DND-41 (cell line): ENCODE data around the gene ARAP1.

Experiments
- ATAC-seq: fragments of 200-7000 bp; cut with Tn5 transposase; 3 replicates; pipeline ENCODE4 v1.9.1; 2021; ENCODE audit warnings: low read depth; ENCODE audit not compliant: insufficient read depth
- DNase-seq: peaks from one replicate; pipeline ENCODE4 v3.0.0-alpha.2; 2020
- H2AFZ ChIP-seq: 2 replicates; pipeline ENCODE4 v1.6.0; 2012; ENCODE audit warnings: low read depth, low read length
- H3K27ac ChIP-seq: 2 replicates; pipeline ENCODE4 v1.5.1; 2012; ENCODE audit warnings: low read length, inconsistent platforms
- H3K27me3 ChIP-seq: fragments of 200-600 bp; sonication (generic); 2 replicates; pipeline ENCODE4 v1.6.0; 2012; ENCODE audit warnings: low read length, mild to moderate bottlenecking, inconsistent platforms; ENCODE audit not compliant: insufficient read depth, poor library complexity
- H3K36me3 ChIP-seq: 2 replicates; pipeline ENCODE4 v1.5.1; 2012; ENCODE audit warnings: low read length, inconsistent platforms; ENCODE audit not compliant: insufficient read depth
- H3K4me1 ChIP-seq: 2 replicates; pipeline ENCODE4 v1.5.1; 2012; ENCODE audit warnings: mild to moderate bottlenecking, low read length; ENCODE audit not compliant: insufficient read depth
- H3K4me2 ChIP-seq: 2 replicates; pipeline ENCODE4 v1.6.0; 2012; ENCODE audit warnings: mild to moderate bottlenecking, moderate library complexity, low read length, inconsistent platforms; ENCODE audit not compliant: insufficient read depth
- H3K4me3 ChIP-seq, 2 experiments: fragments of 200-600 bp in 1 of 2; shearing (Covaris generic) in 1 of 2; 2 replicates each; pipeline ENCODE4 v1.5.1; 2012 to 2016; ENCODE audit warnings: inconsistent platforms in 2 of 2, low read length in 2 of 2, mild to moderate bottlenecking in 2 of 2, low read depth in 1 of 2, moderate library complexity in 1 of 2
- H3K79me2 ChIP-seq: 2 replicates; pipeline ENCODE4 v1.6.0; 2012; ENCODE audit warnings: low read length, inconsistent platforms; ENCODE audit not compliant: insufficient read depth
- H3K9ac ChIP-seq: 2 replicates; pipeline ENCODE4 v1.6.0; 2012; ENCODE audit warnings: low read depth, mild to moderate bottlenecking, inconsistent platforms, low read length, moderate library complexity
- H3K9me3 ChIP-seq: 2 replicates; pipeline ENCODE4 v1.5.1; 2012; ENCODE audit warnings: low read length, moderate library complexity, mild to moderate bottlenecking, inconsistent platforms; ENCODE audit not compliant: insufficient read depth, severe bottlenecking
- H4K20me1 ChIP-seq: 2 replicates; pipeline ENCODE4 v1.6.0; 2012; ENCODE audit warnings: low read length; ENCODE audit not compliant: insufficient read depth
- EZH2 ChIP-seq: IDR thresholded peaks from 3 replicates; pipeline ENCODE4 v1.6.1; 2012; ENCODE audit warnings: borderline replicate concordance, low read depth, mild to moderate bottlenecking, moderate library complexity, low read length, inconsistent platforms; ENCODE audit not compliant: severe bottlenecking
- TF ChIP-seq, protein P1 (sequence below): IDR thresholded peaks from 2 replicates; pipeline ENCODE4 v1.5.1; 2012; ENCODE audit warnings: borderline replicate concordance, low read length, moderate library complexity, mild to moderate bottlenecking; ENCODE audit not compliant: poor library complexity, severe bottlenecking; ENCODE audit errors: extremely low read depth

The ARAP1 gene

GRCh38 chr11:72766152-72766902 is 14.1 kb upstream of the ARAP1 start:
- H3K79me2 ChIP-seq: no peaks in the 10 kb centered on the region
- no peak for DNase-seq
- H3K9me3 ChIP-seq: no peaks in the 10 kb centered on the region
- no peaks in the 10 kb centered on the region for H3K27me3 ChIP-seq
- ATAC-seq: no peak
- no peaks in the 10 kb centered on the region for H3K36me3 ChIP-seq
- no peak overlapping the region for H2AFZ ChIP-seq
- no peak overlapping the region for H3K9ac ChIP-seq
- H3K4me2 ChIP-seq: no peak overlapping the region
- H3K4me1 ChIP-seq: no peaks in the 10 kb centered on the region
- no peaks in the 10 kb centered on the region for H4K20me1 ChIP-seq
- H3K27ac ChIP-seq: no peak overlapping the region
- H3K4me3 ChIP-seq: no peak overlapping the region
- TF ChIP-seq, protein P1, sequence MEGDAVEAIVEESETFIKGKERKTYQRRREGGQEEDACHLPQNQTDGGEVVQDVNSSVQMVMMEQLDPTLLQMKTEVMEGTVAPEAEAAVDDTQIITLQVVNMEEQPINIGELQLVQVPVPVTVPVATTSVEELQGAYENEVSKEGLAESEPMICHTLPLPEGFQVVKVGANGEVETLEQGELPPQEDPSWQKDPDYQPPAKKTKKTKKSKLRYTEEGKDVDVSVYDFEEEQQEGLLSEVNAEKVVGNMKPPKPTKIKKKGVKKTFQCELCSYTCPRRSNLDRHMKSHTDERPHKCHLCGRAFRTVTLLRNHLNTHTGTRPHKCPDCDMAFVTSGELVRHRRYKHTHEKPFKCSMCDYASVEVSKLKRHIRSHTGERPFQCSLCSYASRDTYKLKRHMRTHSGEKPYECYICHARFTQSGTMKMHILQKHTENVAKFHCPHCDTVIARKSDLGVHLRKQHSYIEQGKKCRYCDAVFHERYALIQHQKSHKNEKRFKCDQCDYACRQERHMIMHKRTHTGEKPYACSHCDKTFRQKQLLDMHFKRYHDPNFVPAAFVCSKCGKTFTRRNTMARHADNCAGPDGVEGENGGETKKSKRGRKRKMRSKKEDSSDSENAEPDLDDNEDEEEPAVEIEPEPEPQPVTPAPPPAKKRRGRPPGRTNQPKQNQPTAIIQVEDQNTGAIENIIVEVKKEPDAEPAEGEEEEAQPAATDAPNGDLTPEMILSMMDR: no peak
- no peak for TF ChIP-seq EZH2

DNA sequence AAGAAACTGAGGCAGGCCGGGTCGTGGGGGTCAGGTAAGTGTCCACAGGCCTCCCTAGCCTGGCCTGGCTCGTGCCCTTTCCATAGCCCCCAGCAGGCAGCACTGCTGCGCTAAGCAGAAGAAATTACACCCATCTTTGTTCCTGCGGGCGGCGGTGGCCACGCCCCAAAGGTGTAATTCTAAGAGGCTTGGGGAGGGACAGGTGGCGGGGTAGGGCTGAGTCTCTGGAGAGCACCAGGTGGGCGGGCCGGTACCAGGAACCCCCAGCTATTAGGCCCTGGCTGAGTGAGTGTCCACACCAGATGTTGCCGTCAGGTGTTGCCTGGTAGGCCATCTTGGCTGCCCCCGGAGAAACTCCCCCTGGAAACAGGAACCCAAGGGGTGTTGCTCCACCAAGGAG is 12.3 kb upstream of the ARAP1 start:
- H3K9ac ChIP-seq: no peak overlapping the region
- no peak for DNase-seq
- H4K20me1 ChIP-seq: no peaks in the 10 kb centered on the region
- no peaks in the 10 kb centered on the region for H3K79me2 ChIP-seq
- no peak overlapping the region for H3K4me2 ChIP-seq
- no peak overlapping the region for H2AFZ ChIP-seq
- H3K27ac ChIP-seq: no peak overlapping the region
- no peak overlapping the region for H3K4me3 ChIP-seq
- ATAC-seq: no peak
- TF ChIP-seq, protein P1: no peak
- TF ChIP-seq EZH2: no peak
- no peaks in the 10 kb centered on the region for H3K27me3 ChIP-seq
- no peaks in the 10 kb centered on the region for H3K4me1 ChIP-seq
- H3K9me3 ChIP-seq: no peaks in the 10 kb centered on the region
- H3K36me3 ChIP-seq: no peaks in the 10 kb centered on the region

DNA sequence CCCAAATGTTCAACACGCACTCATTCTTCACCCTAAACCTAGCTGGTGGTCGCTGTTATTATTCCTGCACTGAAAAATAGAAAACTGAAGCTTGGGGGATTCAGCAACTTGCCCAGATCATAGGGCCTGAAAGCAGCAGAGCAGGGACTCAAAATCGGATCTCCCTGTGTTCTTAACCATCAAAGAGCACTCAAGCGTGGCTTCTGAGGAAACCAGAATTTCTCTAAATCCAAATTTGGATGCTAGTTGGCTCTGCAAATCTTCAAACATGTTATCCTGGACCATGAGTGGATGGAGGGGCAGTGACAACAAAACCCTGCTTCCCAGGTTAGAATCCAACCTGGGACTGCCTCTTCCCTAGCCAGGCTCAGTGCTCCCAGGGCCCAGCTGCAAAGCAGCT is 11.6 kb upstream of the ARAP1 start:
- no peak overlapping the region for H3K27ac ChIP-seq
- DNase-seq (no peak), ATAC-seq (no peak)
- no peaks in the 10 kb centered on the region for H3K27me3 ChIP-seq
- no peak overlapping the region for H3K4me3 ChIP-seq
- no peak overlapping the region for H3K9ac ChIP-seq
- H3K36me3 ChIP-seq: no peaks in the 10 kb centered on the region
- no peaks in the 10 kb centered on the region for H3K4me1 ChIP-seq
- H3K9me3 ChIP-seq: no peaks in the 10 kb centered on the region
- no peaks in the 10 kb centered on the region for H4K20me1 ChIP-seq
- H3K79me2 ChIP-seq: no peaks in the 10 kb centered on the region
- TF ChIP-seq, protein P1: no peak
- TF ChIP-seq EZH2: no peak
- no peak overlapping the region for H3K4me2 ChIP-seq
- H2AFZ ChIP-seq: no peak overlapping the region
